Type B pancreatic cell (in vitro differentiated cells): ENCODE data around the gene FUBP3. TPM values are rescaled to one million over a fixed set of nuclear protein-coding genes. Genes with fewer than 3 reads are reported as not detected.

Source experiments
- DNase-seq: peaks from one replicate; pipeline ENCODE4 v3.0.0; 2021; ENCODE audit warnings: mixed read lengths; ENCODE audit not compliant: unreplicated experiment; ENCODE audit errors: extremely low spot score
- H3K27ac Mint-ChIP-seq: 2 replicates; pipeline ENCODE4 v1.8.0; 2021; ENCODE audit warnings: mild to moderate bottlenecking, mixed read lengths
- H3K27me3 Mint-ChIP-seq: 2 replicates; pipeline ENCODE4 v1.8.0; 2021; ENCODE audit warnings: mixed read lengths
- H3K36me3 Mint-ChIP-seq: 2 replicates; pipeline ENCODE4 v1.8.0; 2021; ENCODE audit warnings: mixed read lengths
- H3K4me1 Mint-ChIP-seq: one replicate; pipeline ENCODE4 v1.8.0; 2021; ENCODE audit warnings: mixed read lengths; ENCODE audit not compliant: unreplicated experiment
- H3K4me3 Mint-ChIP-seq: 2 replicates; pipeline ENCODE4 v1.8.0; 2021; ENCODE audit warnings: mild to moderate bottlenecking, mixed read lengths
- H3K9me3 Mint-ChIP-seq: 2 replicates; pipeline ENCODE4 v1.8.0; 2021; ENCODE audit warnings: mixed read lengths
- total RNA-seq: library from RNA; stranded (reverse); gene quantifications from 2 replicates; pipeline ENCODE4 v1.2.1, GENCODE V29; 2021; ENCODE audit warnings: low replicate concordance
- TF ChIP-seq, protein P1 (sequence below): fragments of 200-600 bp; sonication (generic); conservative IDR thresholded peaks from 2 replicates; pipeline ENCODE4 v1.5.0; 2021; ENCODE audit warnings: antibody characterized with exemption, mild to moderate bottlenecking

FUBP3 gene
- total RNA-seq, 1 donor from 2014 or later, result 59.3 TPM

DNA sequence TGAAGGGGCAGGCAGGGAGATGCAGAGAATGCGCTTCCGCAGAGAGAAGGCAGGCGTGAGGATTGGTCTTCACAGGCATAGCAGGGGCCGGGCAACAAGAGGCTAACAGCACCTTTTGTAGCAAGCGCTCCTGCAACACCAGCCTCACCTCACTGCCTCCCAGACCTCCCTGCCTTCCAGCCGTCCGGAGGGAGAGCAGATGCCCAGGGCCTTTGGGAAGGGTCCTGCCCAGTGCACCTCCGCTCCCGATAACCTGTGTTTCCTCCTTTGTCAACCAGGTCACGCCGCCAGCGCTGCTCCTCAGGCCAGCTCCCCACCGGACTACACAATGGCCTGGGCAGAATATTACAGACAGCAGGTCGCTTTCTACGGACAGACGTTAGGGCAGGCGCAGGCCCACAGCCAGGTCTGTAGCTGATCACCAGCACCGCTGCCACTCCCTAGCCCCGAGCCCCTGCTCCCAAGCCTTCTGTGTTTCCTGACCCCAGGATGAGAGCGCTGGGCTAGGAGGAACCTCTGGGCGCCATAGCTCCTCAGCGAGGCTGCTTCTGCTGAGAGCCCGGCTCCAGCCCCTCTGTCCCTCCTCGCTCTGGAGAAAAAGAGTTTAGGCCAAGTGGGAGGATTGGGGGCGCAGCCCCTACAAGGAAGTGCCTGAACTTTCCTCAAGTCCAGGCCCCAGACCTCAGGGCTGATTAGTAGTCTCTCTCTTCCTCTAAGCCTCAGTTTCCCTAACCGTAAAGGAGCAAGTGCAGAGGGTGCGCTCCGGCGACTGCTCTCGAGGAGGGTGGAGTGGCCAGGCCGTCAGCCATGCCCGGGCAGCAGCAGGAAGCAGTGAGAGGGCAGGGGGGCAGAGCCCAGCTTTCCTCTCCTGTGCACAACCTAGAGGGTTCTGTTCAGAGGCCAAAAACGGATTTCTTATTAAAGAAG, 56.6 kb downstream of the FUBP3 start:
- Mint-ChIP-seq H3K27ac (no peak overlapping the region), H3K36me3 (peaks cover 13% of the 10 kb centered on the region), H3K27me3 (no peaks in the 10 kb centered on the region)

DNA sequence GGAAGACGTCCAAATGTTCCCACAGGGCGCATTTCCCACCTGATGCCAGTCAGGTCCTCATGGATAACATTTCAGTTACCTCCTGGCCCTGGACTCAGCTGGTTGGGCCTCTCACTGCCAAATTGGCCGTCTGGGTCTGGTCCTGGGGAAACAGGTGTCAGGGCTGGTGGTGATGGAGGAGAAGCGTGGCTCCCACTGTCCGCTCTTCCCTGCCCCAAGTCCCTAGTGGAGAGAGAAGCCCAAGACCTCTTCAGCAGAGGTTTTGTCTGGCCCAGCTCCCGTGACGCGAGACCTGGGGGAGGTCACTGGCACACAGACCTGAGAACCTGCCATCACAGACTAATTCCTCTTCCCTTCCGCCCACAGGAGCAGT, 57.3 kb downstream of the FUBP3 start:
- TF ChIP-seq, protein P1, sequence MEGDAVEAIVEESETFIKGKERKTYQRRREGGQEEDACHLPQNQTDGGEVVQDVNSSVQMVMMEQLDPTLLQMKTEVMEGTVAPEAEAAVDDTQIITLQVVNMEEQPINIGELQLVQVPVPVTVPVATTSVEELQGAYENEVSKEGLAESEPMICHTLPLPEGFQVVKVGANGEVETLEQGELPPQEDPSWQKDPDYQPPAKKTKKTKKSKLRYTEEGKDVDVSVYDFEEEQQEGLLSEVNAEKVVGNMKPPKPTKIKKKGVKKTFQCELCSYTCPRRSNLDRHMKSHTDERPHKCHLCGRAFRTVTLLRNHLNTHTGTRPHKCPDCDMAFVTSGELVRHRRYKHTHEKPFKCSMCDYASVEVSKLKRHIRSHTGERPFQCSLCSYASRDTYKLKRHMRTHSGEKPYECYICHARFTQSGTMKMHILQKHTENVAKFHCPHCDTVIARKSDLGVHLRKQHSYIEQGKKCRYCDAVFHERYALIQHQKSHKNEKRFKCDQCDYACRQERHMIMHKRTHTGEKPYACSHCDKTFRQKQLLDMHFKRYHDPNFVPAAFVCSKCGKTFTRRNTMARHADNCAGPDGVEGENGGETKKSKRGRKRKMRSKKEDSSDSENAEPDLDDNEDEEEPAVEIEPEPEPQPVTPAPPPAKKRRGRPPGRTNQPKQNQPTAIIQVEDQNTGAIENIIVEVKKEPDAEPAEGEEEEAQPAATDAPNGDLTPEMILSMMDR, result no peak
- H3K36me3 Mint-ChIP-seq, result peaks cover 13% of the 10 kb centered on the region
- no peaks in the 10 kb centered on the region for H3K9me3 Mint-ChIP-seq
- no peaks in the 10 kb centered on the region for H3K27me3 Mint-ChIP-seq
- H3K27ac Mint-ChIP-seq, result no peak overlapping the region
- DNase-seq, result no peak
- no peak overlapping the region for H3K4me3 Mint-ChIP-seq
- peaks cover 13% of the 10 kb centered on the region for H3K4me1 Mint-ChIP-seq

More for the DNA sequence above, 56.6 kb downstream of the FUBP3 start:
- no peak overlapping the region for H3K4me3 Mint-ChIP-seq
- peaks cover 13% of the 10 kb centered on the region for H3K4me1 Mint-ChIP-seq
- H3K9me3 Mint-ChIP-seq, result no peaks in the 10 kb centered on the region
- TF ChIP-seq, protein P1, result no peak
- DNase-seq, result no peak

DNA sequence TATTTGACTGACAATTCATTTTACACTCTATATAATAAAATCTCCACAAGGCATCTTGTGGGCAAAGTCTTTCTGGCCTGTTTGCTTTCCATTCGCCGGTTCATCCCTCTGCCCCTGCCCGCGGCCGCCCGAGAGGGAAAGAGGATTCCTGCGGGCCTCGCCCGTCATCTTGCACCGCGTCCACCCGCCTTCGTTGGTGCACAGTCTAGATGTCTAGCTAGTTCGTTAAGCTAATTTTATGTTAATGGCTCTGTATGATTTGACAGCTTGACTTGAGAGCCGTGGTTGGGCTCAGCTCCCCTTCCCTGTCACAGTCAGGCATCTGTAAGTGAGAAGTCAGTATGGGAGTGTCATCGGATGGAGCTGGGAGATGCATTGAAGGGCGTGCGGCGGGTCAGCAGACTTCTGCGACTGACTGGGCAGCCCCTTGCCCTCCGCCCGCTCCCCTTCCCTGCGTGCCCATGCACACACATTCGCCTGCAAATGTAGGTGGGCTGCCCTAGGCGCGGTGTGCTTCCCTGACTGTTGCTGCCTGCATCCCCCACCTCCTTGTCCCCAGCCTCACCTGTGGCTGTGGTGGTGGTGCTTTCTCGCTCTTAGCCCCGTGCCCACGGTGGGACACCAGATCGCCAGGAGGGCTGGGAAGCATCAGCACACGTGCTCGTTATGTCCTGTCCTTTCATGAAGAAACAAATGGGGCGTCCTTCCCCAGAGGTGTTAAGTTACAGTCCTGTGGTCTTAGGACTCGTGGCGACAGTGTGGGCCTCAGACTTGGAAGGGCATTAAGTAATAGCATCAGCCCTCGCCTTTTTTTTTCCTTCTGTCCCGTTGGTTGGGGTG, 59.1 kb downstream of the FUBP3 start:
- Mint-ChIP-seq H3K27me3 (no peaks in the 10 kb centered on the region), H3K9me3 (no peaks in the 10 kb centered on the region), H3K4me3 (no peak overlapping the region), H3K4me1 (peaks cover 13% of the 10 kb centered on the region), H3K27ac (no peak overlapping the region), H3K36me3 (peaks cover 9% of the 10 kb centered on the region)
- DNase-seq, result no peak
- TF ChIP-seq, protein P1, result no peak

DNA sequence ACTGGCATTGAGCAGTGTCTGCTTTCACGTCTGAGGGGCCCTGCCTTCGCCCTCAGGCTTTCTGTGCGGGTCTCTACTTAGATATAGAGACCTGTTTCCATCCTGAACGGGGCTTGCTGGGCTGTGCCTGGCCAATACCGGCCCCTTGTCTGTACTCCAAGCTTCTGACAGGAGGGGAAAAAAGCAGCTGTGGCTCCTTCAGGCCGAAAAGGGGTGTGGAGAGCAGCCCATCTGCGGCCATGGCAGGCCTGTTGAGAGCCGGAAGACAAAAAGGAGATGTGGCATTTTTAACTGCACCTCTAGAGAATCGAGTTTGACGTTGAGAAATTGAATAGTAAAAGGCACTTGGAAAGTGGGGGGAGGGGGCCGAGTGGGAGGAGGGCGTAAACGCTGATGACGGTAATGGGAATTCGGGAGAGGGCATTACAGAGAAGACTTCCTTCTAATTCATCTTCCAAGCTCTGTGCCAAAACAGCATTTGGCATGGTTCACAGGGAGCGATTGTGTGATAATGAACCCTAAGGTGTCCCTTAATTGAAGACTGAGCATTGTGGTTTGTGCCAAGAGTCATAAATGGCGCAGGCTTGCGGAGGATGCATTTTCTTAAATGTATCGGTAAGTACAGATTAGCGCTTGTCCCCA, 59.9 kb downstream of the FUBP3 start:
- Mint-ChIP-seq H3K9me3 (no peaks in the 10 kb centered on the region), H3K27me3 (no peaks in the 10 kb centered on the region), H3K4me1 (peaks cover 13% of the 10 kb centered on the region), H3K4me3 (no peak overlapping the region), H3K27ac (no peak overlapping the region), H3K36me3 (peaks cover 9% of the 10 kb centered on the region)
- no peak for DNase-seq
- TF ChIP-seq, protein P1, result no peak

DNA sequence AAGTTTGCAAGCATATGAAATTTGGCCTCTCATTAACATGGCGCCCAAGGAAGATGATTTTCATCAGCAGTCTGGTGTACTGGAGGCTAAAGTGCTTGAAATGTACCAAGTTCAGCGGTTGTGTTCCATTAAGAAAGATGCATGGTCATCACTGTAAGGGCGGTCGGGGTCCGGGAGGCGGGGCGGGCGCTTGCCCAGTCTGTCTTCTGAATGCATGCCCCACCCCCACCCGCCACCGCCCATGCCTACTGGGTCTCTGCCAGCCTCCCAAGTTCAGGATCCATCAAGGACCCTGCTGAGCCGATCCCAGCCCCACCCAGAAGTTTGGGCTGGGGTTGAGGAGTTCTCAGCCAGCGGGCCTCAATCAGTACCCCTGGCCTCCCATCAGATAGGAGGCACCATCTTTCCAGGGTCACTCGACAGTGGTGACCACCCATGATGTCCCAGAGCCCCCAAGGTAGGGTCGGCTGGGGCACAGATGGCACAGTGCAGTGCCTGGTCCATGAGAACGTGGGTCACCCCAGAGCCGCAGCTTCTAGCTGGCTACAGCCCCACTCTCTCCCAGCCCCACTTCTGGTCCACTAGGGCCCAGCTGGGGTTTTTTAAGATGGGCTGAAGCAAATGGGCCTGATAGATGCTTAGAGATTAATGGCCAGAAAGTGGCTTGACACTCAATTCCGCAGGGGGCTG, 60.6 kb downstream of the FUBP3 start:
- TF ChIP-seq, protein P1, result no peak
- peaks cover 9% of the 10 kb centered on the region for H3K36me3 Mint-ChIP-seq
- DNase-seq, result no peak
- H3K27me3 Mint-ChIP-seq, result no peaks in the 10 kb centered on the region
- no peak overlapping the region for H3K27ac Mint-ChIP-seq
- peaks cover 13% of the 10 kb centered on the region for H3K4me1 Mint-ChIP-seq
- no peak overlapping the region for H3K4me3 Mint-ChIP-seq
- no peaks in the 10 kb centered on the region for H3K9me3 Mint-ChIP-seq
